Measurements from ENCODE around the gene DDX59. TPM values are rescaled to one million over a fixed set of nuclear protein-coding genes. Genes with fewer than 3 reads are reported as not detected.

Gene DDX59
- total RNA-seq, 1 donor from 2014 or later, result 14.0 TPM

DNA sequence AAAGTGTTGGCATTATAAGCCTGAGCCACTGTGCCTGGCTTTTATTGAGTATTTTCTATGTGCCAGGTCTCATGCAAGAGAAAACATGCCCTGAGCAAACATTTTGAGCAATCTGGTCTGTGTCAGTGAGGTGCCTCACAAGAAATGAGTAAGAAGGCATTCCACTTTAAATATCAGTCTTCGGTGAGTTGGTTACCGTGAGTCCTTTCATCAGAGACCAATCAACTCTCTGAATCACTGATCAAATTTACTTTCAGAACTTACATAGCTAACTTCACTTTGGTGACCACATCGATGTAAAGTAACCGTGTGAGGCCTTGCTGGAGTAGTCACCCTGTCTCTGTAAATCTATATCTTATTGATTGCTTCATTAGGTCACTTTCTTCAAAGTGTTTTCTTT lies 14.3 kb upstream of the DDX59 start:
- H3K36me3 Mint-ChIP-seq (ENCODE audit: low read depth), result no peaks in the 10 kb centered on the region
- H3K4me3 Mint-ChIP-seq, result no peak overlapping the region
- peaks cover 7% of the 10 kb centered on the region for H3K27me3 Mint-ChIP-seq
- no peak for DNase-seq
- no peaks in the 10 kb centered on the region for H3K9me3 Mint-ChIP-seq
- no peaks in the 10 kb centered on the region for H3K4me1 Mint-ChIP-seq
- intact Hi-C loops (cut with micrococcal nuclease), result no loop called here
- H3K27ac Mint-ChIP-seq, result no peak overlapping the region

GRCh38 chr1:200683298-200683697 lies 13.6 kb upstream of the DDX59 start:
- intact Hi-C loops (cut with micrococcal nuclease), result no loop called here
- H3K36me3 Mint-ChIP-seq (ENCODE audit: low read depth), result no peaks in the 10 kb centered on the region
- H3K4me1 Mint-ChIP-seq, result no peaks in the 10 kb centered on the region
- no peak for DNase-seq
- H3K9me3 Mint-ChIP-seq, result no peaks in the 10 kb centered on the region
- H3K4me3 Mint-ChIP-seq, result no peak overlapping the region
- H3K27me3 Mint-ChIP-seq, result peaks cover 7% of the 10 kb centered on the region
- H3K27ac Mint-ChIP-seq, result no peak overlapping the region

DNA sequence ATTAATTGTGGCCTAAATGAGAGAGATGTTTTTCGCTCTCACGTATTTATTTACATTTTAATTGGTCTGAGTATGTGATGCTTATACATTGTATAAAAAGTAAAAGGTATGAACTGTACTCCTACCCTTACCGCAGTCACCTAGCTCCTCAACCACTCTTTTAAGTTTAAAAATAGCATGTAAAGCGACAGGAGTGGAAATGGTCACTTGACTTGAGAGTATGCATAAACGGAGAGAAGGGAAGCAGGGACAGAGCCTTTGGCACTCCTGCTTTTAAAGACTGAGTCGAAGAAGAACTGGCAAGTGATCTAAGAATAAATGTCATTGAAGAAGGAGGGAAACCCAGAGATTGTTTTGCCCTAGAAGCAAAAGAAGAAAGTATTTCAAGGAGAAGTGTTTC lies 11.5 kb upstream of the DDX59 start:
- intact Hi-C loops (cut with micrococcal nuclease), result no loop called here
- Mint-ChIP-seq H3K27me3 (no peaks in the 10 kb centered on the region), H3K4me1 (no peaks in the 10 kb centered on the region), H3K4me3 (no peak overlapping the region), H3K9me3 (no peaks in the 10 kb centered on the region), H3K36me3 (ENCODE audit: low read depth) (no peaks in the 10 kb centered on the region), H3K27ac (no peak overlapping the region)
- no peak for DNase-seq

DNA sequence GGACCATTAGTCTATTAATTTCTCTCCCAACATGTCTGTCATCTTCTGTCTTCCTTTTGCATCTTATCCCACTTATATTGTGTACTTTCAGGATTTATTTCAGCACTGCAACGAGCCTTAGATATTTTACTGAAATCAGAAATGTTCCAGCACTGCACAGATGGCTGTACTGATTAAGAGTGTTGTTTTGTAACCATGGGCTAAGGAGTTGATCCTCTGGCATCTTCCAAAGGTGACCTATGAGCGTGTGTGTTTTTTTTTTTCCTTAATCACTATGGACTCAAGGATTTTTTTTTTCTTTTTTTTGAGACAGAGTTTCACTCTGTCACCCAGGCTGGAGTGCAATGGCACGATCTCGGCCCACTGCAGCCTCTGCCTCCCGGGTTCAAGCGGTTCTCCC lies 7.1 kb upstream of the DDX59 start:
- Mint-ChIP-seq H3K27ac (no peak overlapping the region), H3K9me3 (no peaks in the 10 kb centered on the region), H3K27me3 (no peaks in the 10 kb centered on the region), H3K4me1 (peaks cover 10% of the 10 kb centered on the region), H3K36me3 (ENCODE audit: low read depth) (no peaks in the 10 kb centered on the region), H3K4me3 (no peak overlapping the region)
- intact Hi-C loops (cut with micrococcal nuclease), result no loop called here
- DNase-seq, result no peak

GRCh38 chr1:200675588-200675852 lies 5.8 kb upstream of the DDX59 start:
- Mint-ChIP-seq H3K36me3 (ENCODE audit: low read depth) (no peaks in the 10 kb centered on the region), H3K27ac (no peak overlapping the region), H3K27me3 (no peaks in the 10 kb centered on the region), H3K4me1 (peaks cover 19% of the 10 kb centered on the region), H3K9me3 (no peaks in the 10 kb centered on the region), H3K4me3 (no peak overlapping the region)
- no peak for DNase-seq
- intact Hi-C loops (cut with micrococcal nuclease), result no loop called here

DNA sequence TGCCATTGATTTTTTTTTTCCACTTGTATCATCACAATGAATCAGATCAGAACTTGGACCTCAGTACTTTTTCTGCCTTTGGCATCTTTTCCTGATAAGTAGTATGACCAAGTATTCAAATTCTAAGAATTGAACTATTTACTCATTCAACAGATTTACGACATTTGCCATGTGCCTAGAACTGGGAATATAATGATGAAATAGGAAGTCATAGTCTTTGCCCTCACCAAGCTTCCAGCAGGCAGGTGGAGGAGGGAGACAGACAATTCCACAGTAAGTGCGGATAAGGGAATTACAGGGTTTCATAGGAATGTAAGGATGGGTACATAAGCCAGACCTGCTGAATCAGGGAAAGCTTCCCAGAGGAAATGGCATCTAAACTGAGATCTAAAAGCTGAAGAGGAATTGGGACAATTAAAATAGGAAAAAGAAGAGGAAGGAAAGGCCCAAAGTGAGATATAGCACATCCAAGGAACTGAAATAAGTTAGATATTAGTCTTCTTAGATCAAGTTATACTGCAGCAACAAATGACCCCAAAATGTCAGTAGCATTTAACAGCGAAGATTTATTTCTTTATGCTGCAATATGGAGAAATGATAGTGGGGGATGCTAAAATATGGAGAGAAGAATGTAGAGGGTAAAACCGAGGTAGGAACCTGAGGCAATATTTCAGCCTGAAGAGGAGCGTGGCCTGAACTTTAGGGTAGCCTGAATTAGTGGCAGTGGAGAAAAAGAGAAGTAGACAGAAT lies 5.3 kb upstream of the DDX59 start:
- H3K9me3 Mint-ChIP-seq, result no peaks in the 10 kb centered on the region
- no peaks in the 10 kb centered on the region for H3K27me3 Mint-ChIP-seq
- intact Hi-C loops (cut with micrococcal nuclease), result loop anchor here (5.0 kb wide), 1 partner anchor 212 kb away; no protein-coding TSS in a partner anchor
- no peak overlapping the region for H3K4me3 Mint-ChIP-seq
- H3K4me1 Mint-ChIP-seq, result peaks cover 19% of the 10 kb centered on the region
- no peaks in the 10 kb centered on the region for H3K36me3 Mint-ChIP-seq (ENCODE audit: low read depth)
- no peak overlapping the region for H3K27ac Mint-ChIP-seq
- no peak for DNase-seq

DNA sequence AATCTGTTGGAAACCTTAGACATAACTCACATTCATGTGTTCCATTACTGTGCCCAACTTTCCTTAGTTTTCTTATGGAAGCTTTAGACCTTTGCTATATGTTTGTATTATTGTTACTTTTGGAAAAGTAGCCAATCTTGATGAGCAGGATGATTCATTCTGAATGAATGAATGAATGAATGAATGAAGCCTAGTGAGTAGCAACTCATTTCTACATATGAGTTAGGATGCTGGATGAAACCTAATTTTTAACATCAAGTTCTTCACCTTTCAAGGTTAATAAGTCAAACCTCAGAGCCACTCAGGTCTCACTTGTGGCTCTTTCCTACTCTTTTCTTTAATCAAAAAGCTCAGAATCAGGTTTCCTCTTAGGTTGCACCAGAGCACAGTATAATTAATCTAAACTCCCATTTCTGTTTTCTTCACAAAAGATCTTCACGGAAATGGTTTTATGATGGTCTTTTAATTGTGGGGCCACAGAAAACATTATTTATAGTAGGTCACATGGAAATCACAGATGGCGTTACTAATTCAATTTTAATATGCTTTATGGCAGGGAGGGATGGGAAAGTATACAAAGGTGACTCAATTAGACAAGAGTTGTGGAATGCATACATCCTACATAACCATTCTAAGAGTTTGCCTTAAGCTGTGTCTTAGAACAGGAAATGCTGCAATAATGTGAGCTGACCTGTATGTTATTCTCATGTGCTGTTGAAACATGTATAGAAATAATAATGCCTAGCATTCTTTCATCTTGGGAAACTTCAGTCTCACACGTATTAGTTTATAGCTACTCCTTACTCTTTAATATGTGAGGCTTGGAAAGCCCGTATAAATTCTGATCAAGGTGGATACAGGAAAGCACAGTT lies 4.5 kb upstream of the DDX59 start:
- Mint-ChIP-seq H3K9me3 (no peaks in the 10 kb centered on the region), H3K27me3 (no peaks in the 10 kb centered on the region), H3K36me3 (ENCODE audit: low read depth) (no peaks in the 10 kb centered on the region), H3K4me1 (peaks cover 19% of the 10 kb centered on the region), H3K27ac (no peak overlapping the region), H3K4me3 (no peak overlapping the region)
- intact Hi-C loops (cut with micrococcal nuclease), result loop anchor here (5.0 kb wide), 1 partner anchor 213 kb away; no protein-coding TSS in a partner anchor
- no peak for DNase-seq

- Mint-ChIP-seq H3K9me3 (no peaks in the 10 kb centered on the region), H3K4me3 (peak overlapping the region; percentile 97), H3K27me3 (no peaks in the 10 kb centered on the region), H3K4me1 (peaks cover 28% of the 10 kb centered on the region), H3K36me3 (ENCODE audit: low read depth) (peaks cover 2% of the 10 kb centered on the region), H3K27ac (no peak overlapping the region)
- intact Hi-C loops (cut with micrococcal nuclease), result loop anchor here (5.0 kb wide), 1 partner anchor 216 kb away; no protein-coding TSS in a partner anchor
- no peak for DNase-seq
Measured at GRCh38 chr1:200671235-200671786, 1.6 kb upstream of the DDX59 start.

DNA sequence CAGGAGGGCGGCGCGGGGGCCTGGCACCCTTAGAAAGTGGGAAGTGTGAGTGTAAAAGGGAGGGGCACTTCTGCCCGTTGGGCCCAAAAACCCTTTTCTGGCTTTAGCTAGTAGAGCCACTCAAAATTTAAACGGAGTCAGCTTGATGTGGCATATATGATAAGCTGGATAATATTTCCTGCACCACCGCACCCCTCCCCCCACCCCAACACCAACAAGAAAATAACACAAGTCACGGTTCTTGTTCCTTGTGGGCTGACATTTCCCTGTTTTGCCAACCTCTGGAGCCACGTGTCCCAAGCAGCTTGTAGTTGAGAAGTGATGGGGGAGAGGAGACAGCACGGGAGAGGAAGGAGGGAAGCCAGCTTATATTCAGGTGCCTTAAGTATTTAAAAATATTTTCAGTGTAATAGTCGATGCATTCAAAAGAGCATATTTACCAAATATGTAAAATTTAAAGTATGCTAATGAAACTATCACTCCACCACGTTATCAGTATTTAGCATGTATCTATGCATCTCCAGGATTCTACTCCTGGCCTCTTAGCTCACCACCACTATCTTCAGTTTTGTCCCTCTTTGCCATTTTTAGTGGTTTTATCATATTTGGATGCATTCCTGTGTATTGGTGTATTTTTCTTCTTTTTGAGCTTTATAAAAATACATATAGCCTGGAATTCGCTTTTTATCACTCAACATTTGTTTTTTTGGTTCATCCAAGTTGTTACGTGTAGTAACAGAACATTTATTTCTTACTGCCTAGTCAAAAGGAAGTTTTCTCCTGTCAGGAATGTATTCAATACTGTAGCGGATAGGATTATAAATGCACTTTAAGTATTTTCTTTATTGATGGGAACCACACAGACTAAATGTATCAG lies 773 bp upstream of the DDX59 start:
- no peaks in the 10 kb centered on the region for H3K27me3 Mint-ChIP-seq
- H3K4me1 Mint-ChIP-seq, result peaks cover 33% of the 10 kb centered on the region
- intact Hi-C loops (cut with micrococcal nuclease), result loop anchor here (1.0 to 5.0 kb wide), 2 partner anchors 50 to 217 kb away; partner anchors contain the start of gene KIF14
- H3K27ac Mint-ChIP-seq, result peak overlapping the region; percentile 97
- H3K4me3 Mint-ChIP-seq, result peak overlapping the region; percentile 97
- no peaks in the 10 kb centered on the region for H3K9me3 Mint-ChIP-seq
- H3K36me3 Mint-ChIP-seq (ENCODE audit: low read depth), result peaks cover 6% of the 10 kb centered on the region
- no peak for DNase-seq

- H3K36me3 Mint-ChIP-seq (ENCODE audit: low read depth), result peaks cover 20% of the 10 kb centered on the region
Measured at GRCh38 chr1:200668514-200669313, 993 bp downstream of the DDX59 start.

GRCh38 chr1:200666309-200666708 lies 3.4 kb downstream of the DDX59 start:
- peaks cover 34% of the 10 kb centered on the region for H3K4me1 Mint-ChIP-seq
- H3K27me3 Mint-ChIP-seq, result no peaks in the 10 kb centered on the region
- H3K9me3 Mint-ChIP-seq, result no peaks in the 10 kb centered on the region
- H3K27ac Mint-ChIP-seq, result no peak overlapping the region
- H3K4me3 Mint-ChIP-seq, result no peak overlapping the region
- intact Hi-C loops (cut with micrococcal nuclease), result loop anchor here (5.0 kb wide), 1 partner anchor 356 kb away; the partner anchor contains the start of gene KIF21B
- H3K36me3 Mint-ChIP-seq (ENCODE audit: low read depth), result peaks cover 37% of the 10 kb centered on the region
- no peak for DNase-seq

More at GRCh38 chr1:200668514-200669313, 993 bp downstream of the DDX59 start:
- H3K27me3 Mint-ChIP-seq, result no peaks in the 10 kb centered on the region
- peak overlapping the region; percentile 97 for H3K4me3 Mint-ChIP-seq
- H3K4me1 Mint-ChIP-seq, result peaks cover 32% of the 10 kb centered on the region
- DNase-seq, result no peak
- H3K9me3 Mint-ChIP-seq, result no peaks in the 10 kb centered on the region
- peak overlapping the region; percentile 87 for H3K27ac Mint-ChIP-seq
- intact Hi-C loops (cut with micrococcal nuclease), result loop anchor here (1.0 to 5.0 kb wide), 4 partner anchors 15 to 354 kb away; partner anchors contain the start of gene KIF21B

DNA sequence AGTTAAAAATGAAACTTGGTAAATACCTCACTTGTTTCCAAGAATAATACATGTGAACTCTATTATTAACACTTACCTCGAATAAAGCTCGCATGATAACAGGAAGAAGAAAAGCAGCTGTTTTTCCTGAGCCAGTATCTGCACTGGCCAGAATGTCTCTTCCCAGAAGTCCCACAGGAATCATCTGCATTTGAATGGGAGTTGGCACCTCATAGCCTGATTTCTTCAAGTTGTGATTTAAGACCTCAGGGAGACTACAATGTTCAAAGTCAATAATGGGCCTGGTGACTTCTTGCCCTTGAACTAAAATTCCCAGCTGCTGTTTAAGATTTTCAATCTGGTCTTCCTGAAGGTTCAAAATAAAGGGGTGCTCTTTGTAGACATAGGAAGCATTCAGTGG lies 3.8 kb downstream of the DDX59 start:
- no peak for DNase-seq
- peaks cover 39% of the 10 kb centered on the region for H3K36me3 Mint-ChIP-seq (ENCODE audit: low read depth)
- peaks cover 31% of the 10 kb centered on the region for H3K4me1 Mint-ChIP-seq
- intact Hi-C loops (cut with micrococcal nuclease), result loop anchor here (5.0 kb wide), 1 partner anchor 356 kb away; the partner anchor contains the start of gene KIF21B
- H3K27me3 Mint-ChIP-seq, result no peaks in the 10 kb centered on the region
- no peaks in the 10 kb centered on the region for H3K9me3 Mint-ChIP-seq
- no peak overlapping the region for H3K27ac Mint-ChIP-seq
- no peak overlapping the region for H3K4me3 Mint-ChIP-seq
